Prostate gland (tissue), 2 donors: ENCODE data around the gene ARHGEF17. TPM values are rescaled to one million over a fixed set of nuclear protein-coding genes. Genes with fewer than 3 reads are reported as not detected.

Experiments used
- DNase-seq: peaks from one replicate; pipeline ENCODE4 v3.0.0-alpha.2; 2019; ENCODE audit warnings: low spot score
- H3K27ac ChIP-seq, 2 donors: fragments of 200-600 bp; sonication (generic); 2 replicates each; pipeline ENCODE4 v1.5.1; 2017 to 2019
- H3K27me3 ChIP-seq: fragments of 200-600 bp; sonication (generic); replicated peaks from 2 replicates; pipeline ENCODE4 v1.5.1; 2019; ENCODE audit not compliant: insufficient read depth
- H3K36me3 ChIP-seq, 2 donors: fragments of 200-600 bp; sonication (generic); 1 replicate in 1 of 2; 2 replicates in 1 of 2; pipeline versions ENCODE4 v1.5.1 to v1.8.1; 2017 to 2019
- H3K4me1 ChIP-seq: fragments of 200-600 bp; sonication (generic); replicated peaks from 2 replicates; pipeline ENCODE4 v1.5.1; 2019
- H3K4me3 ChIP-seq, 2 donors: fragments of 200-600 bp; sonication (generic); 2 replicates each; pipeline ENCODE4 v1.5.1; 2017 to 2019
- H3K9me3 ChIP-seq: fragments of 200-600 bp; sonication (generic); 2 replicates; pipeline ENCODE4 v1.5.1; 2017
- CTCF ChIP-seq, 4 experiments: fragments of 200-600 bp in 2 of 4; fragments of 450-650 bp in 2 of 4; sonication (generic) in 2 of 4; IDR thresholded peaks; 1 replicate in 3 of 4; 2 replicates in 1 of 4; pipeline ENCODE4 v1.5.1; 2016 to 2019; ENCODE audit warnings: antibody characterized with exemption in 4 of 4, mild to moderate bottlenecking in 2 of 4, moderate library complexity in 2 of 4
- POLR2A ChIP-seq: fragments of 450-650 bp; IDR thresholded peaks from one replicate; pipeline ENCODE4 v1.6.1; 2016; ENCODE audit warnings: antibody characterized with exemption, mild to moderate bottlenecking
- POLR2AphosphoS5 ChIP-seq: sonication (generic); formaldehyde crosslinking; IDR thresholded peaks from one replicate; pipeline ENCODE4 v1.6.1; 2017; ENCODE audit warnings: antibody characterized with exemption
- whole genome bisulfite sequencing: methylation state at CpG from one replicate; pipeline ENCODE4 v1.1.5; 2018; 5-methylcytosine and 5-hydroxymethylcytosine counted together
- intact Hi-C: fragments of 100-400 bp; cut with DNase I; formaldehyde crosslinking; loops from one replicate; pipeline ENCODE4 v1.14.2; 2022
- total RNA-seq, 2 donors: library from RNA; depleted of rRNA; stranded (reverse); fragments of >200 nt; gene quantifications; one replicate each; pipeline ENCODE4 v1.1.0, GENCODE V29; 2016

The ARHGEF17 gene
- total RNA-seq, 2 donors from 2014 or later = 34.0 to 66.9 TPM

DNA sequence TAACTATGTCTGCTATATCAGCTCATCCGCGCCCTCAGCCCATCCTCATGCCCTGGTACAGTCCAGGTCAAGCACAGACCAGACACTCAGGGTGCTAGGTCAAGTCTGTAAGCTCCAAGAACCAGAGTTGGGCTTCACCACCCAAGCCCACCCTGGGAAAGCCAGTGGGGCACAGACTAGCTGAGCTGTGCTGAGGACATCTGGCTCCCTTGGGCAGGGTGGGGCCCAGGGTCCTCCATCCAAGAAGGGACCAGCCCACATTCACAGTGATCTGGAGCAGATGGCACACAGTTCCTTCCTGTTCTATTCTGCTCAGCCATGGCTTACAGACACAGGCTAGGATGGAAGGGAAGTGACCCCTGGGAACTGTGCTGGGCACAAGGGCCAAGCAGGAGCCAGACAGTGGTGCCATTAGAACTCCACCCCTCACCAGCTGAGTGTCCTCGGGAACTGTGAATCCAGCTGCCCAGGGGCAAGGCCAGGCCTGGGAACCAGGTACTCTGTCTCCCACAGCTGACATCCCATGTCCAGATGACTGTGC, 26.8 kb upstream of the ARHGEF17 start:
- H3K36me3 ChIP-seq = no peaks in the 10 kb centered on the region
- no peak for DNase-seq
- no peak overlapping the region for H3K27ac ChIP-seq
- H3K4me3 ChIP-seq = no peak overlapping the region
- no peaks in the 10 kb centered on the region for H3K27me3 ChIP-seq
- intact Hi-C loops = no loop called here
- no peaks in the 10 kb centered on the region for H3K9me3 ChIP-seq
- TF ChIP-seq CTCF (IDR thresholded peaks at IDR 0.05) = no peak
- no peak for TF ChIP-seq POLR2A
- TF ChIP-seq POLR2AphosphoS5 = no peak
- 92% methylated on average over 3 of the region's 3 CpGs for WGBS
- H3K4me1 ChIP-seq = no peaks in the 10 kb centered on the region

DNA sequence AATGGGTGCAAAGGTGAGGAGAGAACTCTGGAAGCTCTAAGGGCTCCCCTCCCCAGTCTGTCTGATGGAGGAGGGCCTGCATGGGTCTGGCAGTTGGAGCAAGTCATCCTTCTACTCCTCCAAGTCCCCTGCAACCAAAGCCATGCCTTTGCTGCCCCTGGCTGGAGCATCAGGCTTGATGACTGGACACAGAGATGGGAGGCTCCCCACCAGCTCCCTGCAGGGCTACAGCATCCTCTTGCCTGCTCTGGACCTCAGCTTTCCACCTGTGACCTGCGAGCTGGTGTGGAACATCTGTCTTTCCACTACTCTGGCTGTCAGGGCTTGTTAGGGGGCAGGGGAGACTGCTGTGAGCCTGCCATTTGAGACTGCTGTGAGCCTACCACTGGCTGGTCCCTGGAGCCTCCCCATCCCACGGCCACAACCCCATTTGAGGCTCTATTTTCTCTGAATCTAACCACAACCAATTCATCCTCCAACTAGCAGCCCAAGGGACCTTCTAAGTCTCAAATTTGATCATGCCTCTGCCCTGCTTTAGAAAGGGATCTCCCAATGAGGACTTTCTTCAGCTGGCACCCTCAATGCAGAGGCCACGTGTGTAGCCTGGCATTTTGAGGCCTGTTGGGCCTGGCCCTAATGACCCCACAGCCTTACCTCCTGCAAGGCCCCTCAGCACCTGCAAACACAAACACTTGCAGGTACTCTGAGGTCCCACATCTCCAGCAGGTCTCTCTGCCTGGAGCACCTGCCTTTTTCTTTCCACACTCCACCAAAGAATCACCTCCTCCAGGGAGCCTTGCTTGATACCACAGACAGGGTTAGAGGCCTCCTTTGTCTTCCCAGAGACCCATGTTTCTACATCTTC, 26.0 kb upstream of the ARHGEF17 start:
- intact Hi-C loops = no loop called here
- WGBS = 92% methylated on average over 3 of the region's 3 CpGs

DNA sequence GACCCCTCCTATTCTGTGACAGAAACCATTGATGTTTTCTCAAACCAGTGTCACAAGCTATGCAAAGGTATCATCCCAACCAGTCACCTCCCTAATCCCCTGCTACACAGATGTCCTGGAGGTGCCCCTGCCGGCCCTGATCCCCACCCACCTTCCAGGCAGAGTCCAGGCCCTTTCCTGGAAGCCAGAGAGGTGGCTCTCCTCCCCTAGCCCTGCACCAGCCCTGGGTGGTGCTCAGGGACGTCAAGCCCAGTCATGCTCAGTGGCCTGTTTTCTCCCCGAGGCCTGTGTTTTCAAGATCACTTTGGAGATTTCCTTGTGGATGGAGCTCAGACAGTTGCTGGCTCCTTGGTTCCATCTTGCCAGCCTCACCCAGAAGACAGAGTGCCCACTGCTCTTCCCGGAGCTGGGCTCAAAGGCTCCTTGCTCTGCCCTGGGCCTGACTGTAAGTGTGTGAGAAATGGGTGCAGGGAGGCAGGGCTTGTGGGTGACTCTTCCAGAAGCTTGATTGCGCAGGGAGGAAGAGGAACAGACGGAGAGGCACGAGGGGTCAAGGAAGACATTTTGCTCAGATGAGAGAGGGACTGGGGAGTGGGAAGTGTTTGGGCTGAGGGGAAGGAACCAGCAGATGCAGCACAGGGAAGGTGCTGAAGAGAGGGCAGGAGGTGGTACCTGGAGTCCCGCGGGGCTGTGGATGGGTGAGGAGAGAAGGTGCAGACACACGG, 24.6 kb upstream of the ARHGEF17 start:
- Histone ChIP-seq H3K36me3 (no peaks in the 10 kb centered on the region), H3K27ac (no peak overlapping the region), H3K27me3 (no peaks in the 10 kb centered on the region), H3K4me3 (no peak overlapping the region), H3K9me3 (no peaks in the 10 kb centered on the region), H3K4me1 (no peaks in the 10 kb centered on the region)
- TF ChIP-seq POLR2A (no peak), POLR2AphosphoS5 (no peak), CTCF (IDR thresholded peaks at IDR 0.05) (no peak)
- 68% methylated on average over 10 of the region's 10 CpGs for WGBS
- DNase-seq = no peak
- intact Hi-C loops = no loop called here

More for the DNA sequence above, 26.0 kb upstream of the ARHGEF17 start:
- no peak for TF ChIP-seq CTCF (IDR thresholded peaks at IDR 0.05)
- no peak for TF ChIP-seq POLR2AphosphoS5
- no peak for TF ChIP-seq POLR2A
- Histone ChIP-seq H3K9me3 (no peaks in the 10 kb centered on the region), H3K27ac (no peak overlapping the region), H3K4me3 (no peak overlapping the region), H3K36me3 (no peaks in the 10 kb centered on the region), H3K4me1 (no peaks in the 10 kb centered on the region), H3K27me3 (no peaks in the 10 kb centered on the region)
- DNase-seq = no peak

GRCh38 chr11:73284106-73284505, 24.0 kb upstream of the ARHGEF17 start:
- Histone ChIP-seq H3K9me3 (no peaks in the 10 kb centered on the region), H3K4me1 (no peaks in the 10 kb centered on the region), H3K36me3 (no peaks in the 10 kb centered on the region), H3K27me3 (no peaks in the 10 kb centered on the region), H3K27ac (no peak overlapping the region), H3K4me3 (no peak overlapping the region)
- intact Hi-C loops = no loop called here
- no peak for TF ChIP-seq POLR2A
- TF ChIP-seq POLR2AphosphoS5 = no peak
- TF ChIP-seq CTCF (IDR thresholded peaks at IDR 0.05) = no peak
- WGBS = 89% methylated on average over 3 of the region's 3 CpGs
- no peak for DNase-seq
